GM18873 (cell line): ENCODE measurements around the gene TFF1.

Source experiments
- ATAC-seq: cut with Tn5 transposase; IDR thresholded peaks from one replicate; pipeline ENCODE4 v1.9.1; 2021; ENCODE audit warnings: mild to moderate bottlenecking, moderate library complexity, moderate number of reproducible peaks; ENCODE audit not compliant: unreplicated experiment, low FRiP score

TFF1 gene

GRCh38 chr21:42324896-42325295, 41.4 kb downstream of the TFF1 start:
- ATAC-seq: no peak

- ATAC-seq: no peak
Observed at GRCh38 chr21:42321845-42322244, 44.5 kb downstream of the TFF1 start.

- ATAC-seq: no peak
Observed at GRCh38 chr21:42321231-42321630, 45.1 kb downstream of the TFF1 start.

DNA sequence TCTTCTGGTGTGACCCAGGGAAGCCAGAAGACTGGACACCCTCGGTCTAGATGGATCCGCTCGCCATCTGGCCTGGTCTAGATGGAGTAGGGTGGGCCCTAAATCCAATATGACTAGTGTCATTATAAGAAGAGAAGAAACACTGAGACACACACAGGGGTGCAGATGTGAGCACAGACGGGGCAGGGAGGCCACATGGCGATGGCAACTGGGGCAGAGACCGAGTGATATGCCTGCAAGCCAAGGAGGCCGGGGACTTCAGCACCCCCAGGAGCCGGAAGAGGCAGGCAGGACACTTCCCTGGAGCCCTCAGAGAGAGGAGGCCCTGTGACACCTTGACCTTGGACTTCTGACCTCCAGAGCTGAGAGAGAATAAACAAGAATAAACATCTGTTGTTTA, 45.5 kb downstream of the TFF1 start:
- ATAC-seq: no peak

DNA sequence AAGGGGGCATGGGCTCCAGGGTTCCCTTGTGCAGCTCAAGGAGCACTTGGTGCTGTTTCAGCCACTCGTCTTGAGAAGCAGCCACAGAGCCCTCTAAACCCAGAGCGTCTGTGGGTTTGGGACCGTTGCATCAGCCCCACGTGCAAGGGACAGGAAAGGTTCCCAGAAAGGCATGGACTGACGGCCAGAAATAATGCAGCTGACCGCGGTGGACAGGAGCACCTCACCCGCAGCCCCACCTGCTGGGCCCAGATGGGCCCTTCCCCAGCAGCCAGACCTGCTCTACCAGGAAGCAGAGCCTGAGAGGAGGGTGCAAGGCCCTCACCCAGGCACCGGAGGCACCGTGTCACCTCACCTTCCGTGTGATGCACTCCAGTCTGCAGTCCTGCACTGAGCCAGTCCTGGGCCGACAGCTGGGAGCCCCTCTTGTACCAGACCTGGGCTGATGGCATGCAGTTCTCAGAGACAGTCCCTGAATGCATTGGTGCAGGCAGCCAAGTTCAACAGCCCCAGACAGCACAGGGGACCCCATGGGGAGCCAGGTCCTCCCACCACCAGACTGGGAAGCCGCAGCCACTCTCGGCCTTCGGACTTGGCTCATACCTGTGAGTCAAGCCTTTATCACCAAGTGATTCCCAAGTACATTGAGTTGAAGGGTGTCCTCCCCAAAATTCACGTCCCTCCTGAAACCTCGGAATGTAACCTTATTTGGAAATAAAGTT, 46.3 kb downstream of the TFF1 start:
- no peak for ATAC-seq

DNA sequence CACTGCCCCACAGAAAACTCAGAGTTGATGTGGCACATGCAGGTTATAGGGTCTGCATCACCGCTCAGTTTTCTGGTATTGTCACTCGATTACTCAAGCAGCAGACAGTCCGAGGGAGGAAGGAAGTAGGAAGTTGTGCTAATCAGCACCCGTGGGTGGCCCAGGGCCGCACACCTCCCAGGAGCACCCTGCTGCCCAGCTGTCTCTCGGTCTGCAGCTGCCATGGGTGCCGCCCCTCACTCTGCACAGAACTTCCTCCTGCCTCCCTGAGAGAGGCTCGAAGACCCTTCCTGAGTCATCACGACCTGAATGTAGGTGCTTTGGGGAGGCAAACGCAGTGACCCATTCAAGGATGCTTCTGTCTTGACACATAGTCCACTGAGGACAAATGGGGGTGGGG, 47.0 kb downstream of the TFF1 start:
- no peak for ATAC-seq

DNA sequence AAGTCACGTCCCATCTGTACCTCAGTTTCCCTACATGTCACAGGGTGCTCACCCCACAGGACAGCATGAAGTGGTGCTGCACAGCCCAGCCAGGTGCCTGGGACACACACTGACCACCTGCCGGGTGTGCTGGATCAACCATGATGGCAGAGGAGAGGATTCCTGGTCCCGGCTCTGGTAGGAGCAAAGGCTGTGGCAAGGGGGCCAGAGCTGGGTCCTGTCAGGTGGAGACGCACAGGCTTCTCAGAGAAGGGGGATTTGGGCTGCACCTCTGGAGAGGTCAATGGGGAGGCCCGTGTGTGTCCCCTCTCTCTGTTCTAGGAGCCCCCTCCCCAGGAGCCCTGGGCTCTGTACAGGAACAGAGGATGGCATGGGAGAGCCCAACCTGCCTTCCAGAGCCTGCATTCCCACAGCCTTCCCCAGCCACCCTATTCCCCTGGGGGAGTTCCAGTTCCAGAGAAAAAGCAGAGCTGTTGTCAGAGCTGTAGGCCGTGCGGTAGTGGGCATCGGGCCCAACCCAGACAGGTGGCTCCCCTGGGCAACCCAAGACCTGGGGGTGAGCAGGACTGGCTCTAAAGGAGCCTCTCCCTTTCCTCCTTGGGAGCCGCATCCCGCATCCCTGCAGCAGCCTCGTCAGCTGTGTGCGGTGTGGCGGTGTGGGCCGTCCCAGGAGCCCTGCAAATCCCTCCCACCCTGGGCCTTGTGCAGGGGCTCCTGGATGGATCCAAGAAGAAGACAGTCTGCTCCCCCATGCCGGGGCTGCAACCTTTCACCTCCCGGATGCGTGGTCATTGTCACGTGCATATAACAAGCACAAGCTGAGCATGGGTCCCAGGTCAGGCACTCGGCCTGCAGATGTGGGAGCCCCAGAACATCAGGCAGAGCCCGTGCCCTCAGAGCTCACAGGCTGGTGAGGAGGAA, 48.2 kb downstream of the TFF1 start:
- no peak for ATAC-seq

GRCh38 chr21:42317341-42317741, 49.0 kb downstream of the TFF1 start:
- no peak for ATAC-seq

DNA sequence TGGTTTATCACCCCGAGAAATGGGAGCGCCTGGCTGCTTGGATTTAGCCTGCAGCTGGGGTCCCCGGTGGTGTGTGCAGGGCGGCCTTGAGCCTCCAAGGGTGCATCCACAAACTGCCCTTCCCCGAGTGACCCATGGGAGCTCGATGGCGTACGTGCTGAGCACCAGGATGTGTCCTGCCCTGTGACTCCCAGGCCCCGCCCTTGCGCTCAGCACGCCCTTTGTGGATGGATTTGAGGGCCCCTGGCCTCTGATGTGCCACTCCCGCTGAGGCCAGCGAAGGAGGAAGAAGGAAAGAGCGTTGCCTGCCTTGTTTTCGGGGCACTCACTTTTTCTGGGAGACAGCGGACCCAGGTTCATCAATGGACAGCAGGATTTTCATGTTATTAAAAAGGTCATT, 49.4 kb downstream of the TFF1 start:
- ATAC-seq: no peak

- no peak for ATAC-seq
Observed at GRCh38 chr21:42315296-42315891, 50.9 kb downstream of the TFF1 start, which contains the start of gene TFF3. Gene TFF3 (minus strand): TSS chr21:42315409. CDS start chr21:42315374, 35 bp downstream.

DNA sequence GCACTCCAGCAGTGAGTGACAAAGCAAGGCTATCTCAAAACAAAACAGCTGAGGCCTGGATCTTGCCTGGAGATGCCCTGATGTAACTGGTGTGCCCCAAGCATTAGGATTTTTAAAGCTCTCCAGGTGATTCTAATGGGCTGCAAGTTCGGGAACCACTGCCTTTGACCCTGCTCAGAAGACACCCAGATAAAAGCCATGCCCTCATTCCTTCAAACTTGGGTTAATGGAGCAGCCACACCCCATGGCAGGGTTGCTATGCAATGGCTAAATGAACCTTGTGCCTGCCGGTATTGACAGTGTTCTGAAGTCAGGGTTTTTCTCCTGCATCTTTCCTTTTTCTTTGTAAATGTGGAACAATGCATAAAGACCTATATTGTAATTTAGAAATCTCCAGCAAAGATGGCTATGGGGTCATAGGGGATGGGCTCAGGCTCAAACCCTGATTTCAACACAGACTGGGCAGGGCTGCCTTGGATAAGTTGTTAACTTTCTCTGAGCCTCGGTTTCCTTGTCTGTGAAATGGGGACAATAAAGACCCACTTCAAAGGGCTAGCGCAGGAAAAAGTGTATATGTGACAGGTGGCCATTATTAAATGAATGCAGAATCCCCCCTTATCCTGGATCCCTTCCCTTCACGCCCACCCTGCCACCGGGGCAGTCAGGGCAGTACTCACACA, 51.6 kb downstream of the TFF1 start:
- ATAC-seq: no peak

DNA sequence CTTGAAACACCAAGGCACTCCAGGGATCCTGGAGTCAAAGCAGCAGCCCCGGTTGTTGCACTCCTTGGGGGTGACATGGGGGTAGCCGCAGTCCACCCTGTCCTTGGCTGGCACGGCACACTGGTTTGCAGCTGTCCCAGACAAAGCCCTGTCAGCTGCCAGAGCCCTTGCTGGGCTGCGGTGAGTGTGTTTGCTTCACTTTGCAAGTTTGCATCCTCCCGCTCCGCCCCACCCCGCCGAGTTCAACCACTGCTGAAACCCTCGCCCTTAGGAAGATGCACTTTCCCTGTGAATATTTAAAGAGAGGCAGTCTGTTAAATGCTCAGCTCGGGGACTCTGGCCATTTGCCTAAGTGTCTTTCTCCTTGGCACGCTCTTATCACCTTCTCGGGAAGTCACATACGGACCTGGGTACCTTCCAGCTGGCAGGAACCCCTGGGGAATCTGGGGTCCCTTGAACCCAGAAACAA, 52.8 kb downstream of the TFF1 start:
- ATAC-seq: no peak

- ATAC-seq: no peak
Observed at GRCh38 chr21:42312626-42313104, 53.7 kb downstream of the TFF1 start.
